Kidney (tissue), 14 donors: ENCODE results near the gene ULK4. TPM values are rescaled to one million over a fixed set of nuclear protein-coding genes. Genes with fewer than 3 reads are reported as not detected.

Source experiments
- DNase-seq, 5 donors: peaks; one replicate each; pipeline ENCODE4 v3.0.0-alpha.2; 2013 to 2020
- FAIRE-seq: peaks from 2 replicates; lab custom pipeline; 2012; peaks lifted over from hg19 to GRCh38; lab: Jason Lieb, UNC
- H3K27ac ChIP-seq, 2 donors: one replicate each; pipeline ENCODE4 v1.7.0; 2013; ENCODE audit warnings: low read depth in 2 of 2, low read length in 2 of 2, inconsistent platforms in 1 of 2
- H3K27me3 ChIP-seq: one replicate; pipeline ENCODE4 v1.7.1; 2013; ENCODE audit warnings: low read length, inconsistent platforms; ENCODE audit not compliant: control insufficient read depth, insufficient read depth
- H3K36me3 ChIP-seq, 3 donors: one replicate each; pipeline versions ENCODE4 v1.7.0 to v1.7.1; 2013; ENCODE audit warnings: low read length in 3 of 3, control low read depth in 1 of 3, inconsistent platforms in 1 of 3; ENCODE audit not compliant: insufficient read depth in 3 of 3, control insufficient read depth in 2 of 3
- H3K4me1 ChIP-seq, 3 donors: one replicate each; pipeline versions ENCODE4 v1.7.0 to v1.7.1; 2013; ENCODE audit warnings: low read length in 3 of 3, inconsistent platforms in 1 of 3, low read depth in 1 of 3; ENCODE audit not compliant: control insufficient read depth in 2 of 3, insufficient read depth in 2 of 3
- H3K4me3 ChIP-seq, 3 donors: one replicate each; pipeline versions ENCODE4 v1.7.0 to v1.8.1; 2013; ENCODE audit warnings: low read length in 3 of 3, control low read depth in 1 of 3, inconsistent platforms in 1 of 3
- H3K9ac ChIP-seq, 3 donors: one replicate each; pipeline versions ENCODE4 v1.7.0 to v1.7.1; 2013; ENCODE audit warnings: low read length in 3 of 3, control low read depth in 1 of 3, inconsistent platforms in 1 of 3
- H3K9me3 ChIP-seq, 3 donors: one replicate each; pipeline versions ENCODE4 v1.7.0 to v1.7.1; 2013; ENCODE audit warnings: low read length in 3 of 3, control low read depth in 1 of 3, inconsistent platforms in 1 of 3; ENCODE audit not compliant: control insufficient read depth in 2 of 3, insufficient read depth in 1 of 3
- intact Hi-C: fragments of 100-400 bp; cut with DNase I; formaldehyde crosslinking; loops from one replicate; pipeline ENCODE4 v1.11.1; 2022
- polyA plus RNA-seq: library from polyadenylated mRNA; stranded (reverse); fragments of 350-450 nt; fragmentation: Illumina TruSeq; extraction: RNeasy Lipid Tissue Mini Kit (QIAGEN cat#74804); gene quantifications from one replicate; pipeline ENCODE4 v1.2.3, GENCODE V29; 2014; ENCODE audit warnings: low read depth, low replicate concordance; ENCODE audit not compliant: insufficient read depth
- total RNA-seq: library from RNA; stranded (reverse); fragmentation: NEBNext Ultra II Directional; extraction: Animal tissue kit (Norgen Biotek cat#: 25700); gene quantifications from one replicate; pipeline ENCODE4 v1.2.1, GENCODE V29; 2021
- TF ChIP-seq, protein P1 (sequence below): IDR thresholded peaks from 3 replicates; pipeline ENCODE4 v1.5.1; 2012; ENCODE audit warnings: mild to moderate bottlenecking, moderate library complexity, borderline replicate concordance; ENCODE audit not compliant: insufficient read depth; ENCODE audit errors: extremely low read depth
- donor health status: control.
- donor health status: control.
- donor health status: control.
- donor health status: control.
- donor health status: control.
- donor health status: DM: yes; HTN: yes; CAD: no.
- donor health status: Normal renal cell carcinoma (clear cell type).

The ULK4 gene
- total and polyA plus RNA-seq, 2 donors from 2014 or later: 4.6 to 20.5 TPM

- H3K27me3 ChIP-seq: no peaks in the 10 kb centered on the region
- DNase-seq (no peak), FAIRE-seq (no peak)
- H3K4me3 ChIP-seq: no peak overlapping the region
- H3K36me3 ChIP-seq: no peaks in the 10 kb centered on the region
- H3K4me1 ChIP-seq: no peaks in the 10 kb centered on the region
- H3K9me3 ChIP-seq: peaks cover 0 to 6% (median 3%) of the 10 kb centered on the region in 3 donors
- intact Hi-C loops: no loop called here
- TF ChIP-seq, protein P1, sequence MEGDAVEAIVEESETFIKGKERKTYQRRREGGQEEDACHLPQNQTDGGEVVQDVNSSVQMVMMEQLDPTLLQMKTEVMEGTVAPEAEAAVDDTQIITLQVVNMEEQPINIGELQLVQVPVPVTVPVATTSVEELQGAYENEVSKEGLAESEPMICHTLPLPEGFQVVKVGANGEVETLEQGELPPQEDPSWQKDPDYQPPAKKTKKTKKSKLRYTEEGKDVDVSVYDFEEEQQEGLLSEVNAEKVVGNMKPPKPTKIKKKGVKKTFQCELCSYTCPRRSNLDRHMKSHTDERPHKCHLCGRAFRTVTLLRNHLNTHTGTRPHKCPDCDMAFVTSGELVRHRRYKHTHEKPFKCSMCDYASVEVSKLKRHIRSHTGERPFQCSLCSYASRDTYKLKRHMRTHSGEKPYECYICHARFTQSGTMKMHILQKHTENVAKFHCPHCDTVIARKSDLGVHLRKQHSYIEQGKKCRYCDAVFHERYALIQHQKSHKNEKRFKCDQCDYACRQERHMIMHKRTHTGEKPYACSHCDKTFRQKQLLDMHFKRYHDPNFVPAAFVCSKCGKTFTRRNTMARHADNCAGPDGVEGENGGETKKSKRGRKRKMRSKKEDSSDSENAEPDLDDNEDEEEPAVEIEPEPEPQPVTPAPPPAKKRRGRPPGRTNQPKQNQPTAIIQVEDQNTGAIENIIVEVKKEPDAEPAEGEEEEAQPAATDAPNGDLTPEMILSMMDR: no peak
- H3K9ac ChIP-seq: no peak overlapping the region
- no peak overlapping the region for H3K27ac ChIP-seq
Measured at GRCh38 chr3:41272667-41273066, 689.2 kb downstream of the ULK4 start.

DNA sequence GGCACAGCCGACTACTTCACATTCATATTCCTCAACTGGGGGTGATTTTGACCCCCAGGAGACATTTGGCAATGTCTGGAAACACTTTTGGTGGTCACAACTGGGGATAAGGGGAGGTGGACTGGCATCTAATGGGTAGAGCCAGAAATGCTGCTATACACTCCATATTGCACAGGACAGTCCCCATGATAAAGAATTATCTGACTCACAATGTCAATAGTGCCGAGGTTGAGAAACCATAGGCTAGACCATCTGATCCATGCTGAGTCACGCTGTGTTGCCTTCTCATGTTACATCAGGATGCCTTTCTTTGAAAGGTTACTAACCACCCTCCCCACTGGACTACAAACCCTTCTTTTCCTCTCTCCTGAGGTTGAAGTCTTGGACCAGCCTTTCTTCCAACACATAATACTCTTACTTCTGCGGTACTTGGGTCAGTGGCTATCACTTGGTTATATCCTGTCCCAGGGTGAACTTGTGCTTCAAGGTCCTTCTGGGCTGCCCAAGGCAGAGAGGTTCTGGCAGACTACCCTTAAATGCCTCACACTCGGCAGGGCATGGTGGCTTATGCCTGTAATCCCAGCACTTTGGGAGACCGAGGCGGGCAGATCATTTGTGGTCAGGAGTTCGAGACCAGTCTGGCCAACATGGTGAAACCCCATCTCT, 693.8 kb downstream of the ULK4 start:
- Histone ChIP-seq H3K9ac (no peak overlapping the region), H3K4me3 (no peak overlapping the region), H3K4me1 (no peaks in the 10 kb centered on the region), H3K9me3 (peaks cover 0 to 6% (median 3%) of the 10 kb centered on the region in 3 donors), H3K27me3 (no peaks in the 10 kb centered on the region), H3K27ac (no peak overlapping the region), H3K36me3 (no peaks in the 10 kb centered on the region)
- intact Hi-C loops: no loop called here
- DNase-seq (no peak), FAIRE-seq (no peak)
- TF ChIP-seq, protein P1: no peak

GRCh38 chr3:41265823-41266273, 696.1 kb downstream of the ULK4 start:
- peak in 1 of 5 donors; percentile 30 for DNase-seq
- Histone ChIP-seq H3K27ac (no peak overlapping the region), H3K36me3 (no peaks in the 10 kb centered on the region), H3K27me3 (no peaks in the 10 kb centered on the region), H3K4me3 (no peak overlapping the region), H3K9ac (no peak overlapping the region), H3K4me1 (no peaks in the 10 kb centered on the region), H3K9me3 (no peaks in the 10 kb centered on the region)
- intact Hi-C loops: no loop called here
- TF ChIP-seq, protein P1: no peak
- no peak for FAIRE-seq
